ENCODE results near the gene GNB1L.

Gene GNB1L

DNA sequence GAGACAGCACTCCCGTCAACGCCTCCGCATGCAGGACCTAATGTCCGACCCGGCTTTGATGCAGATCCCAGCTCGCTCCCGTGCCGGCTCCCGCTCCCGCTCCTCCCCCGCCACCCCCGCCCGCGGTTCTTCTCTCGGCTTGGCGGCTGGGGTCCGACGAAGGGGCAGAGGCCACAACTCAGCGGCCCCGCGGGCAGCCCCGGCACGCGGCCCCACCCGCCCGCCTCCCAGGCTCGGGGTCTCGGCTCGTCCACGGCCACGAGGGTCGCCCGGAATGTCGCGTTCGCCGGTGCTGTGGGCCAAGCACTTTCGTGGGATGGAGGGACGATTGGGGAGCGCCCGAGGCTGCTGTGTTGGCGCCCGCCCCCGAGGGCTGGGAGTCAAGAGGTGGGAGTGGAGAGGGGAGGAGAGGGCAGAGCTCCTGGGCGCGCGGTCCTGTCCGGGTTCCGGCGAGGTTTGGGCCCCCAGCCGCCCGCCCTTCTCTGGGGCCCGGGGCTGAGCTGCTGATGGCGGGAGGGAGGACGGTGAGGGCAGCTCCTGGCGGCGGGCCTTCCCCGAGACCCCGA is 99.4 kb downstream of the GNB1L start:
- no peak for DNase-seq (ENCODE audit: low read depth in 2 of 2, low spot score in 1 of 2)

DNA sequence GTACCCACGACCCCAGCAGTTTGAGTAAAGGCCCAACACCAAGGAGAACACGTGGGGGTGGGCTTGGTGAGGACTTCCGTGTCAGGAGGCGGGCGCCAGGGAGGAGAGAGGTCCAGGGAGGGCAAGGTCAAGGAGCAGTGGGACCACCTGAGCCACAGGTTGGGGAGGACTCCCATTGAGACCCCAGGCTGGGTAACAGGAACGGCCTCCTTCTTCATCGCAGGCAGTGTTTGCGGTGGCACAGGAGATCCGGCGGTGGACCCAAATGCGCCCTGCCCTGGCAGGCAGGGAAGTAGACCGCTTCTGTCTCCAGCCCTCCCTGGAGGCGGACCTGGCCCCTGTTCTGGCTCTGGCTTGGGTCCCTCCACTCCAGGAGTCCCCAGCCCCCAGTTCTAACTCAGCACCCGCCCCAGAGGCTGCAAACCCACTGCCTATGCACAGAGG is 100.0 kb downstream of the GNB1L start:
- no peak for DNase-seq (ENCODE audit: low read depth in 2 of 2, low spot score in 1 of 2)

DNA sequence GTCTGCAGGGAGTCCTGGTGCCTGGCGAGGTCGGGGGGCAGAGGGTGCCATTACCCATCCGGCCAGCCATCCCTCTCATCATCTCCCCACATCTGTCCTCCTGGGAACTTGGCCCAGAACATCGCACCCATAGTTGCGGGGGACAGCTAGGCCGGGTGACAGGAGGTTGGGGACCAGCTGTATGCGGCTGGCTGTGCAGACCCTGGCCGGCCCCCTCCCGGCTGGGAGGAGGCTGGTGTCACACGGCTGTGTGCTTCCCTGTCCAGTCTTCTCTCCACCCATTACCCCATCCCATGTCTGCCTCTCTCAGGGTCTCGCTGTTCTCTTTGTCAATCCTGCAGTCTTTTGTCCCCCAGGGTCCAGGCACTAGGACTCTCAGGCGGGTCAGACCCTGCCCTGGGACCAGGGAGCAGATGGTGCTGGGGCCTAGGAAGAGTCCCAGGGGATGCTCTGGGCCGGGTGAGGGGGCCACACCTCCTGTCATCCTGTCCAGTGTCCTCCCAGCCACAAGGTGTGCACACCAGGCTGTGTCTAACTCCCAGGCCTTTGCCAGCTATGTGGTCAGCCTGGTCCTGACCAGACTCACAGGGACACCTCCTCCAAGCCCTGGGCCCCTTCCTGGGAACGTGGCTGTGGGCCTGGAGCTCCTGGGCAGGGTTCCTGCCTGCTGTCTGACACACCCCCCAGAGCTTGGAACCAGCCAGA is 100.5 kb downstream of the GNB1L start:
- no peak for DNase-seq (ENCODE audit: low read depth in 2 of 2, low spot score in 1 of 2)

DNA sequence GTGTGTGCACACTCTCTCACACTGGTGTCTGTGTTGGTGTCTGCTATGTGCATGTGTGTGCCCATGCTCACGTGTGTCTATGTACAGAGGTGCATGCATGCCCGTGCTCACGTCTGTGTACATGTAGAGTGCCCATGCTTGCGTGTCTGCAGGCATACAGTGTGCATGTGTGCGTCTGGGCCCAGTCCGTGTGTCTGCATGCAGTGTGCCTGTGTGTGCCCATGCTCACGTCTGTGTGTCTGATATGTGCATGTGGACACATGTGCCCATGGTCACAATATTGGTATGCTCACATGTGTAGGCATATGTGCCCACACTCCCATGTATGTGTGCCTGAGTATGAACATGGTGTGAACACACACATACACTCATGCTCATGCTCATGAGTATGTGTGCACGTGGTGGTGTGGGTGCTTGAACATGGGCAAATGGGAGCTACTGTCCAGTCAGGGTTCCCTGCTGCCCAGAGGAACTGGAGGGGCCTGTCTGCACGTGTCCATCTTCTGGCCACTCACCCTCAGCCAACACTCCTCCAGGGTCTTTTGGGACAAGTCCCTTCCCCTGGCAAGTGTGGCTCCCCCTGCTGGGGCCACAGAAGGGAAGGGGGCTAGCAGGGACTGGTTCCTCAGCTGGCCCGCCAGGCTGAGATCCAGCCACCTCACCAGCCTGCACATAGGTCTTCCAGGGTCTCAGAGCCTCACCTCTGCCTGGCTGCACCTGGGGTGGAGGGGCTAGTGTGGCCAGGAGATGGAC is 101.4 kb downstream of the GNB1L start:
- DNase-seq (ENCODE audit: low read depth in 2 of 2, low spot score in 1 of 2) = no peak

DNA sequence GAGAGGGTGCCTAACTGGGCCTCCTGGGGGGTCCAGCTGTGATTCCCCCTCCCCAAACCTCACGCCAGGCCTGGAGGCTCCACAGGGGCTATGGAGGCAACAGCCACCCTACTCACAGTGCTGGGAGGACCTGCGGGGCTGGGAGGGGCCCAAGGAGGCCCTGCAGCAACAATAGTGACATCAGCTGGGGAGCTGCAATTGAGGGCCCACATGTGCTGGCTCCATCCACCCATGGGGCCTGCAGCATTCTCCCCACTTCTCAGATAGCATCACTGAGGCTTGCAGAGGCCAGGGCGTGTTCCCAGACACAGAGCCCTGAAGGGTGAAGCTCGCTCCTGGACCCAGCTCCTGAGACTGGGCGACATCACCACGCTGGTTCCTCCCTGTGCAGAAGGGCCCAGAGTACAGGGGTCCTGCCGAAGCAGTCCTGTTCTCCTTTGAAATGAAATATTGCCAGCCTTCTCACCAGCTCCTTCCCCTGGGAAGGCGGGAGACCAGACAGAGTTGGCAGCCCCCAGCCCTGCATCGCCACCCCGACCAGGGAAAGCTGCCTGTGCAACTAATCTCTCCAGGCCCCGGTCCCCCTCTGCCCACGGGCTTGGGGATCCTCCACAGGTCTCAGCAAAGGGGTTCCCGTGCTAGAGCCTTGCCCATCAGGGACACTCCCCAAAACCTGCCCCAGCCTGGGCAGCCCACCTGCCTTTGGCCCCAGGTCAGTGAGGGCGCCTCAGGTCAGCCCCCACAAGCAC is 103.0 kb downstream of the GNB1L start:
- DNase-seq (ENCODE audit: low read depth in 2 of 2, low spot score in 1 of 2) = no peak

DNA sequence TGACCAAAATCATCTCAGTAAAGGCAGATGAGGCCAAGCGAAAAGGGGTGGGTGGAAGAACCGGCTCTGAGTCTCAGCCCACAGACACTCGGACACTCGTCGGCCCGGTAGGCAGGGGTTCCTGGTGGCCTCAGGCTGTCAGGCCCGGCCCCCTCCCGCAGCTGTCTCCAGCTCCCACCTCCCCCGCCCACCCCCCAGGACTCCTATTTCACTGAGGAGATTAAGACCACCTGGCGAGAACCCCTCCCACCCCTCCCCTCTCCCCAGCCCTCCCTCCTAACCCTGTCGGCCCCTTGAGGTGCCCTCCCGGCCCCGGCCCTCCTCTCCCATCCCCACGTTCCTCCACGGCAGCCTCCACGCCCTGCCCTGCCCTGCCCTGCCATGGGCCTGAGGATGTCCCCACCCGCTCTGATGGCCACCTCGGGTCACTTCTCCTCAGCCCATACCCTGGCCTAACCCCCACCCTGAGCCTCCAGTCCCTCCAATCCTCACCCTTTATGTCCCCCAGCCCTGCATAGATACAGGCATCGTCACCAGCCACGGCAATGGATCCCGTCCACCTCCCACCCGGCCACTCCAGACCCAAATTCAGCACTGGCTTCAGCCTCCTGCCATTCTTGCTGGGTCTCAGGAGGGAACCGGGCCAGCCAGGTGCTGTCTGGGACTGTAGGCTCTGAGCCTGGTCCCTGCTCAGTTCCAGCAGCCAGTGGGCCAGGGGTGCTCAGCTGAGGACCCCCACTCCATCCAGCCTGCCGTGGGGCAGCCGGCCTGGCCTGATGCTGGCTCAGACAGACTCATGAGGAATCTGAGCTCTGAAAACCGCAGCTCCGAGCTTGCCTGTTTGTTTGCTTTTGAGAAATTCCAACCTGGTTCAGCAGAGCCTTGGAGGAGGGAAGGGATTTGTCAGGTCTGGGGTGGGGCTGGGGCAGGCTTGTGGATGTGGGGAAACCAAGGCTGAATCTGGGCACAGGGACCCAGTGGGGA is 103.9 kb downstream of the GNB1L start:
- DNase-seq (ENCODE audit: low read depth in 2 of 2, low spot score in 1 of 2) = no peak

DNA sequence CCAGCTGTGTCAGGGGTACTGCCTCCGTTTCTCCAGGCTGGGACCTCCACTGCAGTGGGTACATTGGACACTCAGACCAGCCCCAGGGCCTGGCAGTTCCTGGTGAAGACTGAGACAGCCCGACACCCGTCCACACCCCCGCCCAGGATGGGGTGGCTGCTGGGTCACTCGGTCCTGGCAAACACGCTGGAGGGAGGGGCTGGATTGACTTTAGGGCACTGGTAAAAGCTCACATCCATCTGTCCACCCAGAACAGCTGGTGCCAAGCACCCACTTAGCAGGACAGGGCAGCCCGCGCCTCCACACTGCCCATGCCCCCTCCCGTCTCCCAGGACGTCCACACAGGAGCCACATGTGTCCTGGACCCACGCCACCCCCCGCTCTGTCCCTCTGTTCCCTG is 104.8 kb downstream of the GNB1L start:
- DNase-seq (ENCODE audit: low read depth in 2 of 2, low spot score in 1 of 2) = no peak

DNA sequence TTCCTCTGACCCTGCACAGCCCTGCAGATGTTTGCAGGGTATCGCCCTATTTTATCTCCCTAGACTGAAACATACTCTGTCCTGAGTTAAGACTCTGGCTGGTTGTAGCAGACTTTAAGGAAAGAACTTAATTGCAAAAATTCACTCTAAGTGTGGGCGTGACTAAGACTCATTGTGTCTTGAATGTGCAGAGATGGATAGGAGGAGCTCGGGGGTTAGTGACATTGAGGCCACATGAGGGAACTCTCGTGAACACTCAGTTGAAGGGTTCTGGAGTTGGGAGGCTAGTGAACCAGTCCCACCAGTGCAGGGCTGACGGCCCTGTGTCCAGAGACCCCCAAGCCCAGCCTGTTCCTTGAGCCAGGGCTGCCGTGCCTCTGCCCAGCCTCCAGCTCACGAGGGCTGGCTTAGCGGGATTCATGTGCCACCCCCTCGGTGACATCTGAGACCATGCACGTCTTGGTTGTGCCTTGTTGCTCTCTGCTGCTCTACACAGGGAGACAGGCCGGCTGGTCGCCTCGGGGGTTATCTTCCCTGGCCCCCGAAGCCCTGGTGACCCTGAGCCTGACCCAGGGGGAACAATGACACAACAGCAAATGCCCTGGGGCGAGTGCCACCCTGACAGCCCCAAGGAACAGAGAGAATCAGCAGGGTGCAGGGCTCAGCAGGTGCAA is 105.5 kb downstream of the GNB1L start:
- DNase-seq (ENCODE audit: low read depth in 2 of 2, low spot score in 1 of 2) = no peak

DNA sequence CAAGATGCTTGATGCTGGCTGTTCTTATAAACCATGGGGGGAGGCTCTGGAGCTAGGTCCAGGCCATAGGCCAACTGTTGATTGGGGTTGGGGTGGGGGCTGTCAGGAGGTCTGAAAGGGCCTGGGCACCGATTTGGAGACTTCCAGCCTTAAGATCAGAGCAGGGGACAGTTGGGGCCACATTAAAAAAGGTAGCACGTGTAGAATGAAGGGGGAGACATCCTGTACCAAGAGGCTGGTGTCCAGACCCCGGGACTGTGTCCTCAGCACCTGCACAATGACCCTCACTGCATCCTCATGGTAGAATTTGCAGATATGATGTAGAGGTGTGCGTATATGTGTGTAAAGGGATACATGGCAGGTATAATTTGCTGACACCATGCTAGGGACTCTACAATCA is 106.5 kb downstream of the GNB1L start:
- no peak for DNase-seq (ENCODE audit: low read depth in 2 of 2, low spot score in 1 of 2)

DNA sequence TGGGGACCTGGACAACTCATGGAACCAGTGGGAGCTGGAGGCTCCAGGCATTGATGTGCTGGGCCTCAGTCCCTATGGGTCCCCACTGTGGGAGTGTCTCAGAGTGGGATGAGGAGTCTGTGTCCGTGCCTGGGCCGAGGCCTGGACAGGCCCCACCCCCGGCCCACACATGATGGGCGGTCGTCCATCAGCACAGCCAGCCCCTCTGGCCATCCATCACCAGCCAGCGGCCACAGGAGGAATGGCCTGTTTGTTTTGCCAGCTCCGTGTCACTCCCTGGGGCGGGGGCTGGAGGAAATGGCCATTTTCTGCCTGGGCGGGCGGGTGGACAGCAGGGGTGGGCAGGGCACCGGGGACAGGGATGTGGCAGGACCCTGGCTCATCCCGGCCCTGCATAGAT is 107.1 kb downstream of the GNB1L start:
- no peak for DNase-seq (ENCODE audit: low read depth in 2 of 2, low spot score in 1 of 2)

DNA sequence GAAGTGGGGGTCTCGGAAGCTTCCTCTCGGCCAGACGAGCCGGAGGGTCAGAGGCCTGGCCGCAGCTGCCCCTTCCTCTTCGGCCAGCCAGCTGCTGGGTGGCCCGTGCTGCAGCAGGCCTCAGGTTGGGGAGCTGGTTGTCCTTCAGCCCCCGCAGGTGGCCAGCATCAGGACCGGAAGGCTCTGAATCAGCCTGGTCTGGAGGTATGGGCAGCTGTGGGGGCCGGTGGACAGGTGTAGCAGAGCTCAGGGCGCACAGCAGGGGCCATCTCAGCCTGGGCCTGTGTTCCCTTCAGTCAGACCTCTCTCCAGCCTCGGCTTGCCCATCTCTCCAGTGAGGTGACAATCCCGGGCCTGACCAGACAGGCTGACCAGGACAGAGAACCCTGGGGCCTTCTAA is 107.9 kb downstream of the GNB1L start:
- DNase-seq (ENCODE audit: low read depth in 2 of 2, low spot score in 1 of 2) = no peak

DNA sequence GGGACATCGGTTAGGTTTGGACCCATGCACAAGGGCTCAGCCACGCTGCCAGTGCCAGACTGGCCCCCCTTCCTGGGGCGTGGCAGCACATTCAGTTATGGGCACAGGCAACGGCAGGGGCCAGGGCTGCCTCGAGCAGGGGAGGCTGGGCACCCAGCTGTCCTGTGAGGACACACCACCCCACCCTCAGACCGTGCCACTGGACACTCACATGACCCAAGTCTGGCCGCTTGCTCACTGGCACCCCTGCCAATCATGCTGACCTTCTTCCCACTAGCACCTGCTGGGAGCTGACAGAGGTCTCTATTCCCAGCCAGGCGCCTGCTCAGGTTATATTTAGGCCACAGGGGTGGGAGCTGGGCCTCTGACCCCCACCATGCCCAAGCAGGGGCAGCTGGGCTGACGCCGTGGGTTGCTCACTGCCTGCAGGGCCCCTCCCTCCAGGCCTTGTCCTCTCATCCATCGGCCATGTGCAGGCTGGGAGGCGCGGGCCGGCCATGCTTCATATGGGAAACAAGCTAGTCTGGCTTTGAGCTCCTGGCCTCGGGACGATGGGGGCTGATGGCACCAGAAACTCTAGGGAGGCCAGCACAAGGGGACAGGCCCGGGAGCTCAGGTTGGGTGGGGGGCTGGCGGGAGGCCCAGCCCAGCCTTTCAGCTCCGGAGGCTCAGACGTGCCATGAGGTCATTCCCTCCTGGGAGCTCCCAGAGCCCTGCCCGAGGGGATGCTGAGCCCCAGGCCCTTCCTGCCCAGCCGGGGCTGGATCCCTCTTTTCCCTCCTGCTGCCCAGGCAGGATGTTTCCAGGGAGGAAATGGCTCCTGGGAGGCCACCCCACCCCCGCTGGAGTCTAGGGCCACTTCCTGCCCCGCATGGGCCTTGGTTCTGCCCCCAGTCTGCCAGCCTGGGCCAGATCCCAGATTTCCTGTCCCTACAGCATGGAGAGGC is 109.2 kb downstream of the GNB1L start:
- no peak for DNase-seq (ENCODE audit: low read depth in 2 of 2, low spot score in 1 of 2)

DNA sequence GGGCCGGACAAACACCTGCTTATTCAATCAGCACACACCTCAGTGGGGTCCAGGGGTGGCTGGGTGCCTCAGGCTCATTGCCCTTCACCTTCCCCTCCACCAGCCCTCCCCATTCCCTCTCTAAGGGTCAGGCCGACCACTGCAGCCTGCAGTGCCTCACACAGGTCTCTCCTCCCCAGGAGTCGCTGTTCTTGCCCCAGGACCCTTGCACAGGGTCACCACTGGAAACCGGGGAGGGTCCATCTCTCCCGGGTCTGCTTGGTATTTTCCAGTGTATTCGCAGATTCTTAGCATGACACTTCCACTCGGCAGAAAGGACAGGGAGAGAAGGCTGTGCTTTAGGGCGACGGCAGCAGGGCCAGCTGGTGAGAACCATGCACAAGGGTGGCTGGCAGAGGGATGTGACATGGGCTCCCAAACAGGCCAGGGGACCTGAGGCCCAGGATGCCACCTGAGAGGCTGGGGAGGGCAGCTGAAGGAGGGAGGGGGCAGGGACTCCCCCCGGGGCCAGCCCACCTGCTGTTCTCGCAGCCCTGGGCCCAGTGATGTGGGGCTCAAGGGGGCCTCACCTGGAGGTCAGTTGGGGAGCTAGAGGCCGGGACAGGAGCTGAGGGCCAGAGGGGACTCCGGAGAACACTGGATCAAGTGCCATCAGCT is 110.2 kb downstream of the GNB1L start:
- no peak for DNase-seq (ENCODE audit: low read depth in 2 of 2, low spot score in 1 of 2)

DNA sequence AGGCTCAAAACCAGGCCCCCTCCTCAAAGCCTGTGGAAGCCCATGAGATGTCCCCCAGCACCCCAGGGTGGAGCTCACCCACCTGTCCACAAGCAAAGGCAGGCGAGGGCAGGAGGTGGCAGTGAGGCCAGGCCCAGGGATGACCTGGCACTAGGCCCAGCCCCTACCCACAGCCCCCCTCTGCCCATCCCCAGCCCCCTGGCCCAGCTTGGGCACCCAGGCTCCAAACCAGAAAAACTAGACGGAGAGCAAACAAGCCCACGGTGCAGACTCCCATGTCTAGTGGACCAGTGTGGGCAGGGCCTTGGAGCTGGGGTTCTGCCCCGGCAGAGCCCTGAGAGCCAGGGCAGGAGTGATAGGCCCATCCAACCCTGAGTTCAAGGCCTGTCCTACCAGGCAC is 111.0 kb downstream of the GNB1L start:
- no peak for DNase-seq (ENCODE audit: low read depth in 2 of 2, low spot score in 1 of 2)

DNA sequence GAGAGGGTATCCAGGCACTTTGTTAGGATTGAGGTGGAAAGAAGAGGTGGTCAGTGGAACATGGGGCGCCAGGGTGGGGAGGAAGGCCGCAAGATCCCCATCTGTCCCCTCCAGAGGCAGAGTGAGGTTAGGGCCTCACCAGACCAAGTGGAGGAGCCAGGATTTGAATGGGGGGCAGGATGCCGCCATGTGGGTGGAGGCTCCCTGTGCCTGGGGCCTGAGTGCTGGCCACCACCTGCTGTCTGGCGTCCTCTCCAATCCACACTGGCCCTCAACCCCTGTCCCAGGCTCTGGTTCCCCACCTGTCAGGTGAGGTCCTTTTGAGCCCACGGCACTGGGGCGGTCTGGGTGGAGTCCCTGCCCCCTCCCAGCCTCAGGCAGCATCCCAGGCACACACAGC is 111.6 kb downstream of the GNB1L start:
- no peak for DNase-seq (ENCODE audit: low read depth in 2 of 2, low spot score in 1 of 2)

DNA sequence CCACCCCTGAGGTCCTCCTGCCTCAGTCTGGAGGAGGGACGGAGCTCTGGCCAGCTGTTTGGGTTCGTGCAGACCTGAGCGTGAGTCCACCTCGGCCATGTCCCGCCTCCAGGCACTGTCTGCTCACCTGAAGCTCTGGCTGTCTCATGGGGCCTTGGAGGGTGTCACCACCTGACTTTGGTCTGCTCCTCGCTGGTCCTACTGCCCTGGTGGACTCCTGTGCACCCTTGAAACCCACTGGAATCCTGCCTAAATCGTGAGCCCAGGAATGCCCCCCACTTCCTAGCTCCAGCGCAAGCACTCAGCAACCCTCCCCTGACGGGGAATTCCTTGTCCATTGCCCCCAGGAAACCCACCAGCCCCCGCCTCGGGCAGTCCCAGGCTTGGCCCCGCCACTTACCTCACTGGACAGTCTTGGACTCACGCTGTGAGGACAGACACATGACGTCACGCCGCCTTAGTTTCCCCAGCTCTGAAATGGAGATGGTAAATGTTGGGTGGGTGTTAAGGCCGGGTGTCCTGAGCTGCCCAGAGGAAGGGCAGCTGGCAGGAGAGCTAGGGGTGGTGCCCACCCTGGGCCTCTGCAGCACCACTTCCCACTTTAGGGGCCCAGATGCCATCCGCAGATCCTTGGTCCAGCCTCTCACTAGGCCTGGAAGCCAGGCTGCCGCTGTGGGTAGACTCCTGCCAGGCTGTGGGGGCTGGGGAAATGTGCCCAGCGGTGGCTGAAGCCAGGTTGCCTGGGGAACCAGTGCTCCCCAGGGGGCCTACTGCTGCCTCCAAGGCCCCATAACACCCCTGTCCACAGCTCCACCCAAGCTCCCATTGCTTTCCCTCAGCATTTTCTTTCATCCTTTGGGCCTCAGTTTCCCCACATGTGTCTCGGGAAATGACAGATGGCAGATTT is 112.3 kb downstream of the GNB1L start:
- DNase-seq (ENCODE audit: low read depth in 2 of 2, low spot score in 1 of 2) = no peak

DNA sequence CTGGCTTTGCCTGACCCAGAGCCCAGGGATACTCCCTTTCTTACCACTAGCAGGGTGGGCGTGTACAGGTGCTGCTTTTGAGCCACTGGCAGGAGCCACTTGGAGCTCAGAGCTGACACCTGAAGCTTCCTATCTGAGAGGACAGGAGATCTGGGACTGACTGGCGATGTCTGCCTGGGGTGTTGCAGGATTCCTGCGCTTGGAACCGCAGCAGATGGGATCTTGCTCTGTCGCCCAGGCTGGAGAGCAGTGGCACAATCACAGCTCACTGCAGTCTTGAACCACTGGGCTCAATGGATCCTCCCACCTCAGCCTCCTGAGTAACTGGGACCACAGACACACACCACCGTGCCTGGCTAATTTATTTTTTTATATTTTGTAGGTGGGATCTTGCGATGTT is 113.6 kb downstream of the GNB1L start:
- DNase-seq (ENCODE audit: low read depth in 2 of 2, low spot score in 1 of 2) = no peak

Measured in stimulated activated CD8-positive, alpha-beta memory T cell treated with anti-CD3 and anti-CD28 coated beads, Interleukin-4, amount 100 ng/mL, for 1 hour (primary cell).